Measurements from ENCODE around the gene SMTNL2. TPM values are rescaled to one million over a fixed set of nuclear protein-coding genes. Genes with fewer than 3 reads are reported as not detected.

The SMTNL2 gene
- polyA plus RNA-seq, 1 of the 3 experiments (the other 2 are of a cell fraction): not detected

DNA sequence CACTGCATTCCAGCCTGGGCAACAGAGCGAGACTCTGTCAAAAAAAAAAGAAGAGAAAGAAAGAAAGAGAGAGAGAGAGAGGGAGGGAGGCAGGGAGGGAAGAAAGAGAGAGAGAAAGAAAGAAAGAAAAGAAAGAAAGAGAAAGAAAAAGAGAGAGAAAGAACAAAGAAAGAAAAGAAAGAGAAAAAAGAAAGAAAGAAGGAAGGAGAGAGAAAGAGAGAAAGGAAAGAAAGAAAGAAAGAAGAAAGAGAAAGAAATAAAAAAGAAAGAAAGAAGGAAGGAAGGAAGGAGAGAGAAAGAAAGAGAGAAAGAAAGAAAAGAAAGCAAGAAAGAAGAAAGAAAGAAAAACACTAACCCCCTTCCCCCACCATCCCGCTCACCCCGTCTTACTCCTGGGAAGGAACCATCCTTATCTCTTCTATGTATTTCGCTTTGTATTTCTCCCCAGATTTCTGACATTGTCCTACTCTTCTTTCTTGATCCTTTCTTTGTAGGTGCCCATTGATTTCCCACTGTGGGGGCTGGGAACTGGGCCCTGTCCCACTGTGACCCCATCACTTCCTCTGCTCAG lies 36.3 kb downstream of the SMTNL2 start:
- H2AFZ ChIP-seq (ENCODE audit: low read depth): no peak overlapping the region
- H3K9ac ChIP-seq: no peak overlapping the region
- no peaks in the 10 kb centered on the region; a peak in 1 of 4 replicates for H3K4me1 ChIP-seq (ENCODE audit: control insufficient read depth in 1 of 2, insufficient read depth in 2 of 2, low read depth in 1 of 2, low read length in 1 of 2)
- H3F3A ChIP-seq (replicated peaks; ENCODE audit: insufficient read depth): no peaks in the 10 kb centered on the region
- DNase-seq: no peak
- TF ChIP-seq YY1 (IDR thresholded peaks at IDR 0.05; ENCODE audit: low read depth) (no peak), SMC3 (IDR thresholded peaks at IDR 0.05; ENCODE audit: low read depth, low read length) (no peak), TCF12 (IDR thresholded peaks at IDR 0.05) (no peak), POLR2AphosphoS5 (IDR thresholded peaks at IDR 0.05; ENCODE audit: low read depth, low read length) (no peak), GATA2 (CRISPR knock-in tag; IDR thresholded peaks at IDR 0.05) (no peak), TEAD4 (IDR thresholded peaks at IDR 0.05; ENCODE audit: borderline replicate concordance, insufficient read depth) (no peak), RAD21 (IDR thresholded peaks at IDR 0.05; ENCODE audit: low read length) (no peak), ELF1 (IDR thresholded peaks at IDR 0.05) (no peak), FOXM1 (IDR thresholded peaks at IDR 0.05; ENCODE audit: low read depth) (no peak), FOSL2 (IDR thresholded peaks at IDR 0.05; ENCODE audit: borderline replicate concordance, low read depth) (no peak), EZH2phosphoT487 (IDR thresholded peaks at IDR 0.05; ENCODE audit: borderline replicate concordance, low read depth) (no peak)
- TF ChIP-seq, protein P1, sequence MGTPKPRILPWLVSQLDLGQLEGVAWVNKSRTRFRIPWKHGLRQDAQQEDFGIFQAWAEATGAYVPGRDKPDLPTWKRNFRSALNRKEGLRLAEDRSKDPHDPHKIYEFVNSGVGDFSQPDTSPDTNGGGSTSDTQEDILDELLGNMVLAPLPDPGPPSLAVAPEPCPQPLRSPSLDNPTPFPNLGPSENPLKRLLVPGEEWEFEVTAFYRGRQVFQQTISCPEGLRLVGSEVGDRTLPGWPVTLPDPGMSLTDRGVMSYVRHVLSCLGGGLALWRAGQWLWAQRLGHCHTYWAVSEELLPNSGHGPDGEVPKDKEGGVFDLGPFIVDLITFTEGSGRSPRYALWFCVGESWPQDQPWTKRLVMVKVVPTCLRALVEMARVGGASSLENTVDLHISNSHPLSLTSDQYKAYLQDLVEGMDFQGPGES (IDR thresholded peaks at IDR 0.05; ENCODE audit: low read depth, low read length): no peak
- TF ChIP-seq, protein P2, sequence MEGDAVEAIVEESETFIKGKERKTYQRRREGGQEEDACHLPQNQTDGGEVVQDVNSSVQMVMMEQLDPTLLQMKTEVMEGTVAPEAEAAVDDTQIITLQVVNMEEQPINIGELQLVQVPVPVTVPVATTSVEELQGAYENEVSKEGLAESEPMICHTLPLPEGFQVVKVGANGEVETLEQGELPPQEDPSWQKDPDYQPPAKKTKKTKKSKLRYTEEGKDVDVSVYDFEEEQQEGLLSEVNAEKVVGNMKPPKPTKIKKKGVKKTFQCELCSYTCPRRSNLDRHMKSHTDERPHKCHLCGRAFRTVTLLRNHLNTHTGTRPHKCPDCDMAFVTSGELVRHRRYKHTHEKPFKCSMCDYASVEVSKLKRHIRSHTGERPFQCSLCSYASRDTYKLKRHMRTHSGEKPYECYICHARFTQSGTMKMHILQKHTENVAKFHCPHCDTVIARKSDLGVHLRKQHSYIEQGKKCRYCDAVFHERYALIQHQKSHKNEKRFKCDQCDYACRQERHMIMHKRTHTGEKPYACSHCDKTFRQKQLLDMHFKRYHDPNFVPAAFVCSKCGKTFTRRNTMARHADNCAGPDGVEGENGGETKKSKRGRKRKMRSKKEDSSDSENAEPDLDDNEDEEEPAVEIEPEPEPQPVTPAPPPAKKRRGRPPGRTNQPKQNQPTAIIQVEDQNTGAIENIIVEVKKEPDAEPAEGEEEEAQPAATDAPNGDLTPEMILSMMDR (IDR thresholded peaks at IDR 0.05): no peak
- TF ChIP-seq, protein P3, sequence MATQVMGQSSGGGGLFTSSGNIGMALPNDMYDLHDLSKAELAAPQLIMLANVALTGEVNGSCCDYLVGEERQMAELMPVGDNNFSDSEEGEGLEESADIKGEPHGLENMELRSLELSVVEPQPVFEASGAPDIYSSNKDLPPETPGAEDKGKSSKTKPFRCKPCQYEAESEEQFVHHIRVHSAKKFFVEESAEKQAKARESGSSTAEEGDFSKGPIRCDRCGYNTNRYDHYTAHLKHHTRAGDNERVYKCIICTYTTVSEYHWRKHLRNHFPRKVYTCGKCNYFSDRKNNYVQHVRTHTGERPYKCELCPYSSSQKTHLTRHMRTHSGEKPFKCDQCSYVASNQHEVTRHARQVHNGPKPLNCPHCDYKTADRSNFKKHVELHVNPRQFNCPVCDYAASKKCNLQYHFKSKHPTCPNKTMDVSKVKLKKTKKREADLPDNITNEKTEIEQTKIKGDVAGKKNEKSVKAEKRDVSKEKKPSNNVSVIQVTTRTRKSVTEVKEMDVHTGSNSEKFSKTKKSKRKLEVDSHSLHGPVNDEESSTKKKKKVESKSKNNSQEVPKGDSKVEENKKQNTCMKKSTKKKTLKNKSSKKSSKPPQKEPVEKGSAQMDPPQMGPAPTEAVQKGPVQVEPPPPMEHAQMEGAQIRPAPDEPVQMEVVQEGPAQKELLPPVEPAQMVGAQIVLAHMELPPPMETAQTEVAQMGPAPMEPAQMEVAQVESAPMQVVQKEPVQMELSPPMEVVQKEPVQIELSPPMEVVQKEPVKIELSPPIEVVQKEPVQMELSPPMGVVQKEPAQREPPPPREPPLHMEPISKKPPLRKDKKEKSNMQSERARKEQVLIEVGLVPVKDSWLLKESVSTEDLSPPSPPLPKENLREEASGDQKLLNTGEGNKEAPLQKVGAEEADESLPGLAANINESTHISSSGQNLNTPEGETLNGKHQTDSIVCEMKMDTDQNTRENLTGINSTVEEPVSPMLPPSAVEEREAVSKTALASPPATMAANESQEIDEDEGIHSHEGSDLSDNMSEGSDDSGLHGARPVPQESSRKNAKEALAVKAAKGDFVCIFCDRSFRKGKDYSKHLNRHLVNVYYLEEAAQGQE (IDR thresholded peaks at IDR 0.05; ENCODE audit: low read depth, low read length): no peak
- TF ChIP-seq, protein P4, sequence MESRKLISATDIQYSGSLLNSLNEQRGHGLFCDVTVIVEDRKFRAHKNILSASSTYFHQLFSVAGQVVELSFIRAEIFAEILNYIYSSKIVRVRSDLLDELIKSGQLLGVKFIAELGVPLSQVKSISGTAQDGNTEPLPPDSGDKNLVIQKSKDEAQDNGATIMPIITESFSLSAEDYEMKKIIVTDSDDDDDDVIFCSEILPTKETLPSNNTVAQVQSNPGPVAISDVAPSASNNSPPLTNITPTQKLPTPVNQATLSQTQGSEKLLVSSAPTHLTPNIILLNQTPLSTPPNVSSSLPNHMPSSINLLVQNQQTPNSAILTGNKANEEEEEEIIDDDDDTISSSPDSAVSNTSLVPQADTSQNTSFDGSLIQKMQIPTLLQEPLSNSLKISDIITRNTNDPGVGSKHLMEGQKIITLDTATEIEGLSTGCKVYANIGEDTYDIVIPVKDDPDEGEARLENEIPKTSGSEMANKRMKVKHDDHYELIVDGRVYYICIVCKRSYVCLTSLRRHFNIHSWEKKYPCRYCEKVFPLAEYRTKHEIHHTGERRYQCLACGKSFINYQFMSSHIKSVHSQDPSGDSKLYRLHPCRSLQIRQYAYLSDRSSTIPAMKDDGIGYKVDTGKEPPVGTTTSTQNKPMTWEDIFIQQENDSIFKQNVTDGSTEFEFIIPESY (IDR thresholded peaks at IDR 0.05; ENCODE audit: borderline replicate concordance, low read depth): no peak
- 0 out of 2 replicates have a peak, but pooled peaks cover 6% of the 10 kb centered on the region for H3K9me3 ChIP-seq
- WGBS (ENCODE audit: low lambda C conversion rate): 72% methylated on average over 4 of the region's 4 CpGs
- H4K20me1 ChIP-seq (ENCODE audit: insufficient read depth): no peaks in the 10 kb centered on the region
- CTCF ChIA-PET: interaction anchor here (0.8 to 7.1 kb wide), 2 partner anchors 53 to 54 kb away, joined by 4 to 237 read pairs; no protein-coding TSS in a partner anchor
- no peak overlapping the region for H3K27ac ChIP-seq (ENCODE audit: low read depth in 2 of 2, low read length in 1 of 2)
- no peaks in the 10 kb centered on the region for H3K79me2 ChIP-seq (ENCODE audit: insufficient read depth)
- H3K4me2 ChIP-seq: no peak overlapping the region
- POLR2A ChIA-PET: no interaction called here
- H3K4me3 ChIP-seq (ENCODE audit: low read depth in 2 of 2, low read length in 1 of 2): no peak overlapping the region
- H3K9me2 ChIP-seq: no peaks in the 10 kb centered on the region
- H3K36me3 ChIP-seq (replicated peaks in 1 of 2; ENCODE audit: control insufficient read depth in 1 of 2, insufficient read depth in 2 of 2, low read length in 1 of 2): no peaks in the 10 kb centered on the region
- peaks cover 20% of the 10 kb centered on the region; the same call in 1 of the 2 replicates for H3K27me3 ChIP-seq (ENCODE audit: insufficient read depth)

Measured in SK-N-SH (cell line).